ENCODE results near the gene SPAG16. TPM values are rescaled to one million over a fixed set of nuclear protein-coding genes. Genes with fewer than 3 reads are reported as not detected.
"Not testable (repeated sequence)": the region's sequence is repeated elsewhere in the genome, so short reads cannot be mapped to it uniquely, and the experiment has no call there.

Gene SPAG16
- total and polyA plus RNA-seq, 12 donors = 8.4 to 28.3 (median 19.1) TPM

DNA sequence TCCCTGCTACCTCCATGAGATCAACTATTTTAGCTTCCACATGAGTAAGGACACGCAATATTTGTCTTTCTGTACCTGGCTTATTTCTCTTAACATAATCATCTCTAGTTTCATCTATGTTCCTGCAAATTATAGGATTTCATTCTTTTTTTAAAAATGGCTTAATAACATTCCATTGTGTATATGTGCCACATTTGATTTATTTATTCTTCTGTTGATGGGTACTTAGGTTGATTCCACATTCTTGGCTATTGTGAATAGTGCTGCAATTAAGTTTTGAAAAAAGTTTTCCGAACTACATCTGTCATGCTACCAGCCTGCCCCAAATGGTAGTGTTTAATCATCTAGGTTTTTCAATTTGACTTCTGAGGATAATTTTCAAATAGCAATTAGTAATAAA is 36.3 kb downstream of the SPAG16 start:
- Histone ChIP-seq H3K27ac (no peak overlapping the region), H3K4me1 (no peaks in the 10 kb centered on the region), H3K27me3 (no peaks in the 10 kb centered on the region), H3K4me3 (no peak overlapping the region), H3K9me3 (peaks cover 0 to 4% (median 0%) of the 10 kb centered on the region in 11 donors), H3K36me3 (peaks cover 0 to 58% (median 8%) of the 10 kb centered on the region in 9 donors)
- ATAC-seq (no peak), DNase-seq (no peak)
- intact Hi-C loops (cut with DNase I) = no loop called here
- 97 to 98% methylated on average over 2 of the region's 2 CpGs for WGBS, 2 donors
- TF ChIP-seq, protein P1, sequence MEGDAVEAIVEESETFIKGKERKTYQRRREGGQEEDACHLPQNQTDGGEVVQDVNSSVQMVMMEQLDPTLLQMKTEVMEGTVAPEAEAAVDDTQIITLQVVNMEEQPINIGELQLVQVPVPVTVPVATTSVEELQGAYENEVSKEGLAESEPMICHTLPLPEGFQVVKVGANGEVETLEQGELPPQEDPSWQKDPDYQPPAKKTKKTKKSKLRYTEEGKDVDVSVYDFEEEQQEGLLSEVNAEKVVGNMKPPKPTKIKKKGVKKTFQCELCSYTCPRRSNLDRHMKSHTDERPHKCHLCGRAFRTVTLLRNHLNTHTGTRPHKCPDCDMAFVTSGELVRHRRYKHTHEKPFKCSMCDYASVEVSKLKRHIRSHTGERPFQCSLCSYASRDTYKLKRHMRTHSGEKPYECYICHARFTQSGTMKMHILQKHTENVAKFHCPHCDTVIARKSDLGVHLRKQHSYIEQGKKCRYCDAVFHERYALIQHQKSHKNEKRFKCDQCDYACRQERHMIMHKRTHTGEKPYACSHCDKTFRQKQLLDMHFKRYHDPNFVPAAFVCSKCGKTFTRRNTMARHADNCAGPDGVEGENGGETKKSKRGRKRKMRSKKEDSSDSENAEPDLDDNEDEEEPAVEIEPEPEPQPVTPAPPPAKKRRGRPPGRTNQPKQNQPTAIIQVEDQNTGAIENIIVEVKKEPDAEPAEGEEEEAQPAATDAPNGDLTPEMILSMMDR (IDR thresholded peaks at IDR 0.05) = no peak

DNA sequence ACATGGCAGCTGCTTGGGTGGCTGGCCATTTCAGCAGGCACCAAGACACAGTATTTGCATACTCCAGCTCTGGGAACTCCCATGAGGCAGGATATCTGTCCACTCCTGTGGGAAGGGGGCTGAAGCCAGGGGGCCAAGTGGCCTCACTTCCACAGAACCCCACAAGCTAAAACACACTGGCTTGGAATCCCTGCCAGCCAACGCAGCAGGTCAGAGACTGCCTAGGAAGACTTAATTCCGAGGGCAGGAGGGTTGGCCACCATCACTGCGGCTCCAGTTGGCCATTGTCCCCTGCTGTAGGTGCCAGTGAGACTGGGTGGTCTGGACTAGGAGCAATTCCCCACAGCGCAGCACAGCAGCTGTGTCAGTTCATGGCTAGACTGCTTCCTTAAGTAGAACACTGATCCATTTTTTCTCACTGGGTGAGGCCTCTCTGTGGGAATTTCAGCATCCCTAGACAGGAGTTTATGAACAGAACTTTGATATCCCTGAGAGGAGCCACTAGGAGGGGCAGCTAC is 52.0 kb downstream of the SPAG16 start:
- Histone ChIP-seq H3K4me1 (no peaks in the 10 kb centered on the region), H3K27me3 (no peaks in the 10 kb centered on the region), H3K27ac (no peak overlapping the region), H3K9me3 (peaks cover 0 to 80% (median 33%) of the 10 kb centered on the region in 11 donors), H3K36me3 (peaks cover 0 to 2% (median 0%) of the 10 kb centered on the region in 9 donors), H3K4me3 (no peak overlapping the region)
- TF ChIP-seq, protein P1 (IDR thresholded peaks at IDR 0.05) = no peak
- WGBS, 2 donors = 97 to 99% methylated on average over 4 of the region's 4 CpGs
- ATAC-seq = no peak
- no peak for DNase-seq
- intact Hi-C loops (cut with DNase I) = no loop called here

DNA sequence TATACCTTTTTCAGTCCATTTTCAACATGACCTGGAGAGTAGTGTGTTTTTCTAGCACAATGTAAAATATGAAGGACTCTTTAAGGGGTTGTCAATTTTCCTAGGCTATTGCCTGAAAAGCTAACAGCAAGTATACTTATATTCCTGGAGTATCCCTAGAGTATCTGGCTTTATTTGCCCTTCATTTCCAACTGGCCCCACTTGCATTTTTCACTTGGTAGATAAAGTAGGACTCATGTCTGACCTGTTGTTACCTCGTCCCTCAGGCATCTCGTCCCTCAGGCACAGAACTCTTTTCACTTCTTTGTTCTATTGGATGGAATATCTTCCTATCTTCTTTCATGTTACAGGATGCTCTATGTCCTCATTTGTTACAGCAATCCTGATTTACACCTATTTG is 69.2 kb downstream of the SPAG16 start:
- DNase-seq = no peak
- TF ChIP-seq, protein P1 (IDR thresholded peaks at IDR 0.05) = no peak
- peaks cover 0 to 40% (median 4%) of the 10 kb centered on the region in 11 donors for H3K9me3 ChIP-seq
- H3K27ac ChIP-seq = no peak overlapping the region
- 44 to 90% methylated on average over 2 of the region's 2 CpGs for WGBS, 2 donors
- H3K27me3 ChIP-seq = no peaks in the 10 kb centered on the region
- no peaks in the 10 kb centered on the region for H3K4me1 ChIP-seq
- H3K36me3 ChIP-seq = no peaks in the 10 kb centered on the region
- intact Hi-C loops (cut with DNase I) = no loop called here
- no peak for ATAC-seq
- H3K4me3 ChIP-seq = no peak overlapping the region

DNA sequence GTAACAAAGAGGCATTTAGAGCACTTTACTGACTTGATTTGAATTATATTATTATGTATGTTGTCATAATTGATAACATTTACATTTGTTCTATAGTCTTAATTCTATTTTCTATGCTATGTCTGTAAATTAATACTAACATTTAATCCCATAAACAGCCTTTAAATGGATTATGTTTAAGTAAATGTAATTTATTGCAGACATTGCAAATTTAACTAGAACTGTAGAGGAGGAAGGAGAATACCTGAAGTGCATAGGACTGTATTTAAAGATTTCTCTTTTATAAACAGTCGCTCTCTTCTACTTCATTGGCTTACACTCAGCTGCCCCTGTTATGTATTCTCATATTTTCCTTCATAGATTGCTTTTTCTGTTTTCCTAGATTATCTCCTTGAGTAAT is 92.4 kb downstream of the SPAG16 start:
- H3K9me3 ChIP-seq = no peaks in the 10 kb centered on the region
- no peak overlapping the region for H3K4me3 ChIP-seq
- 95 to 100% methylated on average over 1 of the region's 1 CpG for WGBS, 2 donors
- no peaks in the 10 kb centered on the region for H3K4me1 ChIP-seq
- intact Hi-C loops (cut with DNase I) = no loop called here
- no peak overlapping the region for H3K27ac ChIP-seq
- ATAC-seq (no peak), DNase-seq (no peak)
- no peaks in the 10 kb centered on the region for H3K36me3 ChIP-seq
- TF ChIP-seq, protein P1 (IDR thresholded peaks at IDR 0.05) = no peak
- H3K27me3 ChIP-seq = no peaks in the 10 kb centered on the region

DNA sequence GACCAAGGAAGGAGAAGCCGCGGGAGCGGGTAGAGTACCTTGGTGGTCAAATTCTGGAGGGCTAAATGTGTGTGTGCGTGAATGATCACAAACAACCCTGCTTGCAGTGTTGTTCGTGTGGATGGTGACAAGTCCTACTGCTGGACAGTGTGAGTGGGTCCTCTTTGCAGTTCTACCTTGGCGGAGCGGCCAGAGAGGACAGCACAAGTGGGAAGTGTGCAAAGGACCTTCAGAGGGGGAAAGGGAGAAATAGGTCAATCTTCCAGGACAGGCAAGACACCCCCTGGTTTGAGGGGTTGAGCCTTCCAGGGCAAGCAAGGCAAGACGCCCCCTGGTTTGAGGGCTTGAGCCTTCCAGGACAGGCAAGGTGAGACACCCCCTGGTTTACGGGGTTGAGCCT is 122.8 kb downstream of the SPAG16 start:
- H3K9me3 ChIP-seq; ATAC-seq; H3K36me3 ChIP-seq; H3K4me1 ChIP-seq; H3K27me3 ChIP-seq; H3K27ac ChIP-seq; H3K4me3 ChIP-seq; DNase-seq; intact Hi-C loops (cut with DNase I): not testable (repeated sequence)
- WGBS, 2 donors = 96 to 97% methylated on average over 9 of the region's 9 CpGs

DNA sequence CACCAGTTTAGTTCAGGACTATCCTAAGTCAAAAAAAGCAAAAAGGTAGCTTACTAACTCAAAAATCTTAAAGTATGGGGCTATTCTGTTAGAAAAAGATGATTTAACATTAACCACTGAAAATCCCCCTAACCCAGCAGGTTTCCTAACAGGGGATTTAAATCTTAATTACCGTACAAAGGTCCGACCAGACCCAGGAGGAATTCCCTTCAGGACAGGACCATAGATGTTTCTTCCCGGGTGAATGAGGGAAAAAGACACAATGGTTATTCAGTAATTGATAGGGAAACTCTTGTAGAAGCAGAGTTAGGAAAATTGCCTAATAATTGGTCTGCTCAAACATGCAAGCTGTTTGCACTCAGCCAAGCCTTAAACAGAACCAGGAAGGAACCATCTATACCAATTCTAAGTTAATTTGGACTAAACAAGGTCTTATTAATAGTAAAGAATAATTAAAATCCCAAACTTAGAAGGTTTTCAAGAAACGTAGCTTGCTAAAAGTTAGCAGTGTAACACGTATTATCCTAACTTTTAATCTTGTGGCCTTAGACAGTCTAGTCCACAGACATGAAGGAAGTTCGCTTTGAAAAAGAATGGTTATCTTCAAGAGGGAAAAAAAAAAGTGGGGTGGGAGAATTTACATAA is 124.3 kb downstream of the SPAG16 start:
- WGBS, 2 donors = 66 to 68% methylated on average over 6 of the region's 6 CpGs
- ATAC-seq; H3K27ac ChIP-seq; H3K9me3 ChIP-seq; H3K36me3 ChIP-seq; H3K4me1 ChIP-seq; H3K27me3 ChIP-seq; H3K4me3 ChIP-seq; intact Hi-C loops (cut with DNase I); DNase-seq: not testable (repeated sequence)

DNA sequence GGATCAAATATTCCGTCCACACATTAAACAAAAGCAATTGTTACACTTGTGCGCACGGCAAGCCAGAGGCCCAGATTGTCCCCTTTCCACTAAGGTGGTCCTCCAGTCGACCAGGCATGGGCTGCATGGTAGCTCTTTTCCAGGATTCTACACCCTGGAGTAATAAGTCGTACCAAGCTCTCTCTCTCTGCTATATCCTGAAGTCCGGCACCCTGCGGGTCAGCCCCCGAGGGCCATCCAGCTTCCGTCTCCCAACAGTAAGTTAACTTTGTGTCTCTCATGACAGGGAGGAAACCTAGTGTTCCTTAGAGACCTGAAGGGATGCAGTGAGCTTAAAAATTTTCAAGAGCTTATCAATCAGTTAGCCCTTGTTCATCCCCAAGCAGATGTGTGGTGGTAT is 126.4 kb downstream of the SPAG16 start:
- H3K4me1 ChIP-seq; H3K36me3 ChIP-seq; H3K9me3 ChIP-seq; H3K4me3 ChIP-seq; H3K27ac ChIP-seq; ATAC-seq; H3K27me3 ChIP-seq; DNase-seq; intact Hi-C loops (cut with DNase I): not testable (repeated sequence)
- 89 to 92% methylated on average over 9 of the region's 9 CpGs for whole genome bisulfite sequencing, 2 donors

Measured in heart right ventricle (tissue), 16 donors.